ENCODE data around the gene SLBP.
A peak's percentile ranks its signal among the peaks of the same experiment; 100 is the strongest.

The SLBP gene

DNA sequence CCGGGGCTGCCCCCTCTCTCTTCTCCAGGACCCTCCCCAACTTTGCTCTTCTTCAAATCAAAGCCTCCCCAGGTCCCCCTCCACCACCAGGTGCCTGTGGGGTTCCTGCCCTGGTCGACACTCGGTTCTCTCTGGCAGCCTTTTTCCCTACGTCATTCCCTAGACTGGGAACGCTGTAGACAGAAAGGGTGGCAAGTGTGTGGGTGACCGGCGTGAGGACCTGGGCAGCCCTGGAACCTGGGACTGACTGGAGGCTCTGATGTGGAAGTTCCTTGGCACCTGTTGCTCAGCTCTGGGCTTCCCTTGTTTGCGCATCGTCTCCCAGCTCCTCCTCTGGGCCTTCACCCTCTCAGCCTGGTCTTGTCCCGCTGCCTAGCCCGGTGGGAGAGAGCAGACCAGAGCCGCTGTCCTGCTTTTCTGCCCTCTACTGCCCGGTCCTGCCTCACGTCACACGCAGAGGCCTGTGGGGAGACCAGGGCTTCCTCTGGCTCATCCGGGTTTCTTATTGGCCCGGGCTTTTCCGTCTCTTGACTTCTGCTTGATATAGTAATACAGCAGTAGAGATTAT lies 10.5 kb upstream of the SLBP start:
- TF ChIP-seq, protein P1, sequence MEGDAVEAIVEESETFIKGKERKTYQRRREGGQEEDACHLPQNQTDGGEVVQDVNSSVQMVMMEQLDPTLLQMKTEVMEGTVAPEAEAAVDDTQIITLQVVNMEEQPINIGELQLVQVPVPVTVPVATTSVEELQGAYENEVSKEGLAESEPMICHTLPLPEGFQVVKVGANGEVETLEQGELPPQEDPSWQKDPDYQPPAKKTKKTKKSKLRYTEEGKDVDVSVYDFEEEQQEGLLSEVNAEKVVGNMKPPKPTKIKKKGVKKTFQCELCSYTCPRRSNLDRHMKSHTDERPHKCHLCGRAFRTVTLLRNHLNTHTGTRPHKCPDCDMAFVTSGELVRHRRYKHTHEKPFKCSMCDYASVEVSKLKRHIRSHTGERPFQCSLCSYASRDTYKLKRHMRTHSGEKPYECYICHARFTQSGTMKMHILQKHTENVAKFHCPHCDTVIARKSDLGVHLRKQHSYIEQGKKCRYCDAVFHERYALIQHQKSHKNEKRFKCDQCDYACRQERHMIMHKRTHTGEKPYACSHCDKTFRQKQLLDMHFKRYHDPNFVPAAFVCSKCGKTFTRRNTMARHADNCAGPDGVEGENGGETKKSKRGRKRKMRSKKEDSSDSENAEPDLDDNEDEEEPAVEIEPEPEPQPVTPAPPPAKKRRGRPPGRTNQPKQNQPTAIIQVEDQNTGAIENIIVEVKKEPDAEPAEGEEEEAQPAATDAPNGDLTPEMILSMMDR (IDR thresholded peaks at IDR 0.05; ENCODE audit: low read depth, low read length), result no peak
- peak overlapping the region in 1 of 2 donors; percentile 69 for H3K4me3 ChIP-seq (replicated peaks in 1 of 2; ENCODE audit: low read depth in 2 of 2, low read length in 2 of 2)
- no peak for DNase-seq (ENCODE audit: low read depth in 2 of 2)

DNA sequence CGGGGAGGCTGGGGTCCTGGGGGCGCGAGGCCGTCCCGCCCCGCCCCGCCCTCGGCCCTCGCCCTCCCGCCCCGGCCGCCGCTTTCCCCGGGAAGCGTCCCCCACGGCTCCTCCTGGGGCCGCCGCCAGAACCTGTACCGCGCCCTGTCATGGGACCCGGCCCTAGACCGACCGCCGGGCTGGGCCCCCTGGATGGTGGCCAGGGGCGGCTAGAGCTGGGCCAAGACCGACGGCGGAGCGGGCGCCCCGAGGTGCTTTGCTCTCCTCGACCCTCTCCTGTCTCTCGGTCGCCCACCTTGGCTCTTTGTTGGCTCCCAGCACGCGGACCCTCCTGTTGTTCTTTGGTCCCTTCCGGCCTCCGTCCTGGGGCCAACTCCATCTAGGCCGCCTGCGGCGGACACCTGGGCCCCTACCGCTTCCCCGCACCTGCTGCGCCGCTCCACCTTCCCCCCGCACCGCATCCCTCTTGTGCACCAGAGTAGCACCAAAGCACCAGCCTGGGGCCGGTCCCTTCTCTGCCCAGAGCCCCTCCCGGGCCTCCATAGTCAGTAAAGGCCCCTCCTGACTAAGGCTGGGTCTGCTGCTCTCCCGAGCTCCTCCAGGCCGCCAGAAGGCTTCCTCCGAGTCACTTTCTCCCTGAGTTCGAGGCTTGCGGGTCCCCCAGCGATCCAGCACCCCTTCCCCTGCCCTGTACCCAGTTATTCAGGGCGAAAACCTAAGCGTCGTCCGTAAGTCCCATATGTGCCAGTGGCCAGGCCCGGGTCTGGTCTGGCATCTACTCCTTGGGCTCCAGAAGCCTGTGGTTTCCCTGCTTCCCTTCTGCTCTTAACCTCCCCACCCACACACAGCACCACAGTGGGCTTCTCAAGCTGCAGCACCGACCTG lies 9.8 kb upstream of the SLBP start:
- DNase-seq (ENCODE audit: low read depth in 2 of 2), result no peak
- TF ChIP-seq, protein P1 (IDR thresholded peaks at IDR 0.05; ENCODE audit: low read depth, low read length), result no peak

DNA sequence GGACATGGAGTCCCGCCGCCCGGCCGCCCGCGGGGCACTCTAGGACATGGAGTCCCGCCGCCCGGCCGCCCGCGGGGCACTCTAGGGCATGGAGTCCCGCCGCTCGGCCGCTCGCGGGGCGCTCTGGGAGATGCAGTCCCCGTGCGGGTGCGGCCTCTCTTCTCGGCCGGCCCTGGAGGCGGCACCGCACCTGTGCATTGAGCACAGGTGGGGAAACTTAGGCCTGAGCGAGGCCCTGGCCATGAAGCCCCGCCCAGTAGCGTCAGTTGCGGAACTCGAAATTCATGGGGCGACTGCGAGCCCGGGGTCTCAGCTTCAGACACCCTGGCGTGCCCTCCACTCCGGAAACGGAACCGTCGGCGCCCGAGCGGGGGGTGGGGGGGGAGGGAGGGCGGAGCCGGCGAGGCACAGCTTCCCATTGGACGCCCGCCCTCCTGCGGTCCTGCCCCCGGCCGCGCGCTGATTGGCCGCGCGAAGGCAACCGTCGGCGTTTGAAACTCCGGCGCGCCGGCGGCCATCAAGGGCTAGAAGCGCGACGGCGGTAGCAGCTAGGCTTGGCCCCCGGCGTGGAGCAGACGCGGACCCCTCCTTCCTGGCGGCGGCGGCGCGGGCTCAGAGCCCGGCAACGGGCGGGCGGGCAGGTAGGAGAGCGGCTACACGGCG lies 9.0 kb upstream of the SLBP start, which contains the start of the genes TACC3 and TMEM129:
TACC3 (plus strand) TSS at position 519 of the 663 bp plus-strand sequence. CDS start 1,901 bp downstream, outside the sequence.
TMEM129 (minus strand) TSS at position 321 of the 663 bp plus-strand sequence. CDS start 486 bp downstream, outside the sequence.
- peak; percentile 91 to 94 for DNase-seq (ENCODE audit: low read depth in 2 of 2)
- TF ChIP-seq, protein P1 (IDR thresholded peaks at IDR 0.05; ENCODE audit: low read depth, low read length), result no peak
- H3K4me3 ChIP-seq (replicated peaks in 1 of 2; ENCODE audit: low read depth in 2 of 2, low read length in 2 of 2), result peak within 1 kb of the TSS; percentile 68 to 71

More for the DNA sequence above, 9.8 kb upstream of the SLBP start:
- H3K4me3 ChIP-seq (replicated peaks in 1 of 2; ENCODE audit: low read depth in 2 of 2, low read length in 2 of 2), result peak overlapping the region; percentile 46 to 69

DNA sequence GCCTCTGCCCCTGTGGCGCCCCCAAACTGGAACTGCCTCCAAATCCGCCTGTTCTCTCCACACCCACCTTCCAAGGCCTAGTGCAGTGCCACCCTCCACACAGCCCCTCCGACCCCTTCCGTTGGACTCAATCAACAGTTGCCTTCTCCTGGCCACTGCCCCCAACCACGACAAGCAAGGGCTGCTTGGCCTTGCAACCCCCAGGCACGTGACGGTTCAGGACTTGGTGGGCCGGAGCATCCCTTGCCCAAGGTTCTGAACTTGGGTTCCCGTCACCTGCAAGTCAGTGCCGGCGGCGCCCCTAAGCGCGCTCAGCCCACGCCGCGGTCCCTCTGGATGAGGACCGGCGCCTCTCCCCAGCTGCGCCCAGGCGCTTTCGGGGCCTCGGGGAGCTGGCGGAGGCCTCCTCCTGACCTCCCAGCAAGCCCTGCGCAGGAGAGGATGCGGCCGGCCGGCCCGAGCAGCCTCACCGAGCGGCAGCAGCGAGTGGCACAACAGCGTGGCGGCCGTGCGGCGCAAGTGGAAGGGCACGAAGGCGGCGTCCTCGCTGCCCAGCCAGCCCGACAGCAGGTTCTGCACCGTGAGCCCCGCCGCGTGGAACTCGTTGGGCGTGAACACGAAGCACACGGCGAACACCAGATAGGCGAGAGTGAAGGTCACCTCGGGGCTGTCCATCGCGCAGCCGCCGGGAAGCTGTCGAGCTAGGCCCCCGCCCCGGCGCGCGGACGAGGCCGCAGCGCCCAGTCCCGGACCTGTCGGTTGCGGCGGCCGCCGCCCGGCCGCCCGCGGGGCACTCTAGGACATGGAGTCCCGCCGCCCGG lies 8.3 kb upstream of the SLBP start:
- peak; percentile 49 to 51 for DNase-seq (ENCODE audit: low read depth in 2 of 2)
- TF ChIP-seq, protein P1 (IDR thresholded peaks at IDR 0.05; ENCODE audit: low read depth, low read length), result no peak
- peak overlapping the region; percentile 68 to 71 for H3K4me3 ChIP-seq (replicated peaks in 1 of 2; ENCODE audit: low read depth in 2 of 2, low read length in 2 of 2)

DNA sequence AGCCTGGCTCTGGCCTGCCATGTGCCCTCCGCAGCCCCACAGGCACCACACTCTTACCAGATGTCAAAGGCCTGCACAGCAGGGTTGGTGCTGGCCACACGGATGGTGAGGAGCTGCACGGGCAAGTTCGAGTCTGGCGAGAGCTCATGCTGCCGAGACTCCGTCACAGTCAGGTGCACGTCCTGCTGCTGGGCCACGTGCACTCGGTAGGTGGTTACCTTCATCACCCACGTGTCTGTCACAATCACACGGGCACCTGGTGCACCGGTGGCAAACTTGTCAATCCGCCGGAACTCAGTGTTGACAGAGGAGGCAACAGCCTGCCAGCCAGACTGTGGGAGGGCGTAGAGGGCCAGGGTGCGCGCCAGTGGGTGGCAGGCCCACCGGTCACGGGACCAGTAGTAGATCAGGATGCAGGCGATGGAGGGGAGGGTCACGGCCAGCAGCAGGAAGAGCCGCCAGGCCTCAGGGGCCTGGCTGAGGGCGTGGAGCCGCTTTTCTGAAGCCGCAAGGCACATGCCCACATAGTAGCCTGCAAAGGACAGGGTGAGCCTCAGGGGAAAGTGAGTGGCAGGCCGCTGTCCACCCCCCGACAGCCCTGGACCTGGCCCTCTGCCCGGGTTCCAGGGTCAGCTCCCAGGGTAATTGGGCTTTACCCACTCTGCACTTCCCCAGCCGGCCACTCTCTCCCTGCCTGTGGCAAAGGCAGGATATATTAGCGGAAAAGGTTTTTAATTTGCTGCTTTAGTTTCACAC lies 6.2 kb upstream of the SLBP start:
- TF ChIP-seq, protein P1 (IDR thresholded peaks at IDR 0.05; ENCODE audit: low read depth, low read length), result no peak
- no peak overlapping the region for H3K4me3 ChIP-seq (replicated peaks in 1 of 2; ENCODE audit: low read depth in 2 of 2, low read length in 2 of 2)
- DNase-seq (ENCODE audit: low read depth in 2 of 2), result no peak

Measured in cardiac fibroblast (primary cell).